Stimulated activated CD4-positive, alpha-beta T cell treated with anti-CD3 and anti-CD28 coated beads, Interleukin-4, amount 100 ng/mL, for 1 hour (primary cell): ENCODE results near the gene PPIE.

Experiments
- DNase-seq: peaks from one replicate; pipeline ENCODE4 v3.0.0-alpha.2; 2020

Gene PPIE

DNA sequence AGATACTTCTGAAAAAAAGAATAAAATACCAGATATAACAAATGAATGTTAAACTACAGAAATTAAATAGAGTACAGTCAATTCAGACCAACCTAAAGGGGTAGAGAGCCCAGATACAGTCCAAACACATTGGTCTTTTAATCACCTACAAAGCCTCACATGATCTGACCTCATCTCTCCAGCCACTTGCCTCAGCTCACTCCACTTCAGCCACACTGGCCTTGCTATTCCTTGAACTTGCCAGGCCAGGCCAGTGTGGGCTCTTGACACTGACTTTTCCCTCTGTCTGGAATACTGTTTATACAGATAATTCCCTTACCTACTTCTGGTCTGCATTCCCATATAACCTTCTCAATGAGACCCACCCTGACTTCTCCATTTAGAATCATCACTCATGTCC is 17.0 kb upstream of the PPIE start:
- DNase-seq = no peak

DNA sequence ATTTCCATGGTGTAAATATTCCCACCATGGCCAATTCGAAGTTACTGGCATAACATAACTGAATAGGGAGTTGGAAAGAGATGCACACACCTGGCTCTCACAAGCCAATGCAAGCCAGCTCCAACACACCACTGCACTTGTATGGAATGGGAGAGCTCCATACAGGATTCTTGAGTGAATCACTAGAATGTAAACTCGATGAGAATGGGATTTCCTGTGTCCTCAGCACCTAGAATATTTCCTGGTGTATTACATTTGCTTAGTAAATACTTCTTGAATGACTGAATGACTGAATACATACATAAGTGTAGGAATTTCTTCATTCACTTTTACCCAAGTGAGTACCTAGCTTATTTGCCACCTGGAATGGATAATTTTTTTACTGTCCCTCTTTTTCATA is 16.2 kb upstream of the PPIE start:
- no peak for DNase-seq

DNA sequence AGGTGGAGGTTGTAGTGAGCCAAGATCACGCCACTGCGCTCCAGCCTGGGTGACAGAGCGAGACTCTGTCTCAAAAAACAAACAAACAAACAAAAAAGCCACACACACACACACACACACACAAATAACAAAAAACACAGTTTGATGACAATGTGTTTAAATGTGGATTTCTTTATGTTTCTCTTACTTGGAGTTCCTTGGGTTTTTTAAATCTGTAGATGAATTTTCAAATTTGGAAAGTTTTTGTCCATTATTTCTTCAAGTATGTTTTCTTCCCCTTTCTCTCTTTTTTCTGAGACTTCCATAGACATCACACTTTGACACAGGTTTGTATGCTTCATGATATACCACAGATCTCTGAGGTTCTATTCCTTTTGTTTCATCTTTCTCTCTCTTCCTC is 12.1 kb upstream of the PPIE start:
- DNase-seq = no peak

DNA sequence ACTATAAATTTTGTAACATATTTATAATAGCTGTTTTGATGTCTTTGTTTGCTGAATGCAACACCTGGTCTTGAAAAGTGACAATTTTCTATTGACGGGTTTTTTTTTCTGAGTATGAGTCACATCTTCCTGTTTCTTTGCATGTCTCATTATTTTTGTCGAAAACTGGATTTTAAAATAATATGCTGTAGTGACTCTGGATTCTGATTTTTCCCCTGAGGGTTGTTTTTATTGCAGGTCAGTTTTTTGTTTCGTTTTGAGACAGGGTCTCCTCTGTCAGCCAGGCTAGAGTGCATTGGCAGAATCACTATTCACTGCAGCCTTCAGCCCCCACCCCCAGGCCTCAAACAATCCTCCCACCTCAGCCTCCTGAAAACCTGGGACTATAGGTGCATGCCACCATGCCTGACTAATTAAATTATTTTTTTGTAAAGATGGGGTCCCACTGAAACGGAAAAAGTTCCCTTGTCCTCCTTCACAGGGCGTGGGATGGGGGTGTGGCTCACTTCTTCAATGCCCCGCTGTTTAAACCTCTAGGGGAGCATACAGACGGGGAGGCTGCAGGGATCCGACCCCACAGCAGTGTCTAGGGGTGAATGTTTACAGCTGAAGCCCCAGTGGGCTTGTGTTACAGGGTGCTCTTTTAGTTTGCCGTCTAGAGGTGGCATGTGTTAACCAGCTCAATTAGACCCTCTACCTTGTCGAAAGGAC is 11.3 kb upstream of the PPIE start:
- DNase-seq = no peak

DNA sequence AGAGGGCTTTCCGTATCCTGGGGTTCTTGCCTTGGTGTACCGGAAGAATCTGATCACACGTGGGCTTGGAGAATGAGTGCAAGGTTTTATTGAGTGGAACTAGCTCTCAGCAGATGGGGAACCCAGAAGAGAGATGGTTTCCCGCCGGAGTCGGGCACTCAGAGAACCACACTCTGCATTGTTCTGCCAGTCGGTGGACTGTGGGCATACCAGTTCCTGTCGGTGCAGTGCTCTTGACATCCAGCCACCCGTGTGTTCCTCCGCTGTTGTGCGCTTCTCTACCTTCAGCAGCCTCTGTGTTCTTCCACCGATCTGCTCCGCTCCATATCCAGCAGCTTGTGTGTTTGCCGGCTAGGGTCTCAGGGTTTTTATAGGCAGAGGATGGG is 10.8 kb upstream of the PPIE start:
- no peak for DNase-seq

DNA sequence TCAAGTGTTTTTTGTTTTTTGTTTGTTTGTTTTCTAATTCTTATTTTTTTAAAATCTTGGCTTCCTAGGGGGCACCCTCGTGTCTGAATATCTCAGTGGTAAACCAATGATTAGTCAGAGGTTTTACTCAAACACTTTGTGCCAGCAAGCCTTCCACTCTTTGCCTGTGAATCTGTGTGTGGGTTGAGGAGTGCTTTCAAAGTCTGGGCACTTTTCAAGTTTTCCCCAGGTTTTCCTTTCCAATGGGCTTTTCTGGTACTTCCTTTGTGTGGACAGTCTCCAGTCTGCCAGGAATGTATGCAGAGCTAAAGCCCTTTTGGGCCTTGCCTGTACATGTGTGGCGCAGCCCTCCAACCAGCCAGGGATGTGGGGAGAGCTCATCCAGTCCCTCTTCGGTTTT is 9.7 kb upstream of the PPIE start:
- no peak for DNase-seq

DNA sequence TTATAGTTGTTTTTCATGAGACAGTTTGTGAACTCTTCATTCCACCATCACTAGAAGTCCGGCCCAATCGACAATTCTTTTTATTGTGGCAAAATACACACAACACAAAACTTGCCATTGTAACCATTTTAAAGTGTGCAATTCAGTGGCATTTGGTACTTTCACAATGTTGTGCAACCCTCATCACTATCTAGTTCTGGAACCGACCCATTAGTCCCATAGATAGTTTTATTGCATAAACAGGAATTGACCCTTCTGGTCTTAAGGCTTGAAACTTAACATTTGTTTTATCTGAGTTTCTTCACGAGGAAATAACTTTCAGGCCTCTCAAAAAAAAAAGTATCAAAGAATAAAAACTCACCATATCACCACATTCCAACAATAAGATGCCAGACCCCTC is 8.8 kb upstream of the PPIE start:
- no peak for DNase-seq

DNA sequence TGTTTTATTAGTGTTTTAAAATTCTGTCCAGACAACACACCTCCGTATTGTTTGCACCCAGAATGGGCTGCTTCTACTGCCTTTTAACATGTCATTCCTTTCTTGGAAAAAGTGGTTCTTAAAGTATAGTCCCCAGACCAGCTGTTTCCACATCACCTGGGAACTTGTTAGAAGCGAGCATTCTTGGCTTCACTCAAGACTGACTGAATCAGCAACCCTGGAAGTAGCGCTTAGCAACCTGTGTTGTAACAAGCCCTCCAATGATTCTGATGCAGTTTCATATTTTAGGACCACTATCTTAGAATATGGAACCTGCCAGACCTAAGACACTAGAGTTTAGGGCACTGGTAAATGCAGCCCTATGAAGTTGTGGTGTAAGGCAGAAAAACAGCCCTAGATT is 6.0 kb upstream of the PPIE start:
- DNase-seq = no peak

DNA sequence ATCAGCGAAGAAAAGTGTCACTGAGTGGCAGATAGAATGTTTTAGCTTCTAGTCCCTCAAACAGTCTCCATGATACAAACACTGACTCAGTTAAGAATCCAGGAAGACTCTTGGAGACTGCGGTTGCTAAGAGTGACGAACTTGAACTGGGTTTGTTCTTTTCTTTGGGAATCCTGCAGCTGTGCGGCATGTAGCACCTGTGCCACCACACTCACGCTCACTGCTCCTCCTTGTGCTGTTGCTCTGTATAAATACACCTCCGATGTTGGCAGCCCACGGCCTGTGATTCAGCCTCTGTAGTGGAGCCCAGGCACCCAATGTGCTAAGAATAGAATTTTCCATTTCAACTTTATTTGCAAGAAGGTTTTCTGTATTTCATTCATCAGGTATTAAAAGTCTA is 5.5 kb upstream of the PPIE start:
- no peak for DNase-seq

DNA sequence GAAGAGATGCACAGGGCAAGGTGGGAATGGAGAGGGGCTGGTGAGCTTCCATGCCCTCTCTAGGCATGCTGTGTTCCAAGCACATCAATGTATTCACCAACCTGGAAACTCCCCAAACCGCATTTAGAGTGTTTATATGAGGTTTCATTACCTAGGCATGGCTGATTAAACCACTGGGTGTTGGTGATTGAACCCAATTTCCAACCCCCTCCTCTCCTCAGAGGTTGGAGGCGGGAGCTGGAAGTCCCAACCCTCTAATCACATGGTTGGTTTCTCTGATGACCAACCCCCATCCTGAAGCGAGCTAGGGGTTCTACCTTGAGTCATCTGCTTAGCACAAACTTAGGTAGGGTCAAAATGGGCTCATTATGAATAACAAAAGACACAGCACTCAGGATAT is 3.0 kb upstream of the PPIE start:
- DNase-seq = no peak

DNA sequence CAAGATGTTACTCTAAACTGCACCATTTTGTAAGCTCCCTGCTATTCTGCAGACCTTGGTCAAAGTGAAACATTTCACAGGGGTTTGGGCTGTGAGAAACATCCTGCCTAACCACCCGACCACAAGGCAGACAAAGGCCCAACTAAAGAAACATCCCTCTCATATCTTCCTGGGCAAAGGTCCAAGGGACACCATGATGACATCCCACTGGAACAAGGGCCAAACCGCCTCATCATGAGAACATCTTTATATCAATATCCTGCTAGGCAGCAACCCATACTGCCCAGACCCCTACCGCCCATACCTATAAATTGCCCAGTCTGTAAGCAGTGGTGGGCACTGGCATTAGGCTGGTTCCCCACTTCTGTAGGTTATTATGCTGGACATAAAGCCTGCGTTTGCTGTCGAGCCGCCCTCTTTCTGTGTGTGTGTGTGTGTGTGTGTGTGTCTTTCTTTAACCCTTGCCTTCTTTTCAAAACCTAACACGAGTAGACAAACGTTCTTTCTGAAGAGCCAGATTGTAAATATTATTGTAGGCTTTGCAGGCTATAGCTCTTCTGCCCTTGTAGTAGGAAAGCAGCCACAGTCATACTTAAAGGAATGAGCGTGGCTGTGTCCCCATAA is 1.0 kb upstream of the PPIE start:
- no peak for DNase-seq

DNA sequence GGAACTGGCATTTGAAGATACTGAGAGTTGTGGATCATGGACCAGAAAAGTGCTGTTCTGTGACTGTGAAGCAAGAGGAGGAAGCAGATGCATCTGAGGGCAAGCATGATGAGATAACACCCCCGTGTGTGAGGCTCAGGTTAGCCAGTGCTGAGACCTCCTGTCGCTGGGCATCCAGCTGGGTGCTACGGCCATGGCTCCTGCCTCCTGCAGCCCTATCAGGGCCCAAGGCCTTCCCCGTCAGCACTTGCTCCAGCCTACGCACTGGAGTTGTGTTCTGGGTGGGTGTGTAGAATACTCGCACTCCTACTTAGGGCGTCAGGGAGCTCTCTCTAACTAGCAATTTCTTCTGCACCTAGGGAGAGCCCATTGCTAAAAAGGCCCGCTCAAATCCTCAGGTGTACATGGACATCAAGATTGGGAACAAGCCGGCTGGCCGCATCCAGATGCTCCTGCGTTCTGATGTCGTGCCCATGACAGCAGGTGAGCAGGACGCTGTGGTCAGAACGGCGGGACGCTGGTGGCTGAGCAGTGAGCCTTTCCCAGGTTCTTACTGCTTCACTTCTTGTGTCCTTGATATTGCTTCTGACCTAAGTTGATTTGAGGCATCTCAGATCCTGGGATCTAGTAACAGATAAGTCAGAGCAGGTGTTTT is 6.5 kb downstream of the PPIE start:
- no peak for DNase-seq

DNA sequence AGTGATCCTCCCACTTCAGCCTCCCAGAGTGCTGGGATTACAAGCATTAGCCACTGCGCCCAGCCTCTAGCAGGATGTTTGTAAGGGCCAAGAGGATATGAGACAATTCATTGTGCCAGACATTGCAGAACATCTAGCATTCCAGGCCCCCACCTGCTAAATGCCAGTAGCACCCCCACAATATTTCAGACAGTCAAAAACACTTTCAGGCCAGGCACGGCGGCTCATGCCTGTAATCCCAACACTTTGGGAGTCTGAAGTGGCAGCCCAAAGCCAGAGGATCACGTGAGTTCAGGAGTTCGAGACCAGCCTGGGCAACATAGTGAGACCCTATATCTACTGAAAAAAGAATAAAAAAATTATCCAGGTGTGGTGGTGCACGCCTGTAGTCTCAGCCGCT is 12.9 kb downstream of the PPIE start:
- DNase-seq = no peak

DNA sequence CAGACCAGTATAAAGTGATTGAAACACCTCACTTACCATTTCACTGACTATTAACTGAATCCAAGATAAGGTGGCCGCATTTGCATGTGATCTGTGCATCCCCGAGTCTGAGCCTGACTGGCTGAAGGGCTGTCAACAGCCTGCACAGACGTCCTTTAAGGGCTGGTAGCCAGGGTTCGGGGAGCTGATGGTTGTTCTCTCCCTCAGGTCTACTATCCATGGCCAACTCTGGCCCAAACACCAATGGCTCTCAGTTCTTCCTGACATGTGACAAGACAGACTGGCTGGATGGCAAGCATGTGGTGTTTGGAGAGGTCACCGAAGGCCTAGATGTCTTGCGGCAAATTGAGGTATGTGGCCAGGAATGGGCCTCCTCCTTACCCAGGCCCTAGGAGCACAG is 14.0 kb downstream of the PPIE start:
- no peak for DNase-seq

DNA sequence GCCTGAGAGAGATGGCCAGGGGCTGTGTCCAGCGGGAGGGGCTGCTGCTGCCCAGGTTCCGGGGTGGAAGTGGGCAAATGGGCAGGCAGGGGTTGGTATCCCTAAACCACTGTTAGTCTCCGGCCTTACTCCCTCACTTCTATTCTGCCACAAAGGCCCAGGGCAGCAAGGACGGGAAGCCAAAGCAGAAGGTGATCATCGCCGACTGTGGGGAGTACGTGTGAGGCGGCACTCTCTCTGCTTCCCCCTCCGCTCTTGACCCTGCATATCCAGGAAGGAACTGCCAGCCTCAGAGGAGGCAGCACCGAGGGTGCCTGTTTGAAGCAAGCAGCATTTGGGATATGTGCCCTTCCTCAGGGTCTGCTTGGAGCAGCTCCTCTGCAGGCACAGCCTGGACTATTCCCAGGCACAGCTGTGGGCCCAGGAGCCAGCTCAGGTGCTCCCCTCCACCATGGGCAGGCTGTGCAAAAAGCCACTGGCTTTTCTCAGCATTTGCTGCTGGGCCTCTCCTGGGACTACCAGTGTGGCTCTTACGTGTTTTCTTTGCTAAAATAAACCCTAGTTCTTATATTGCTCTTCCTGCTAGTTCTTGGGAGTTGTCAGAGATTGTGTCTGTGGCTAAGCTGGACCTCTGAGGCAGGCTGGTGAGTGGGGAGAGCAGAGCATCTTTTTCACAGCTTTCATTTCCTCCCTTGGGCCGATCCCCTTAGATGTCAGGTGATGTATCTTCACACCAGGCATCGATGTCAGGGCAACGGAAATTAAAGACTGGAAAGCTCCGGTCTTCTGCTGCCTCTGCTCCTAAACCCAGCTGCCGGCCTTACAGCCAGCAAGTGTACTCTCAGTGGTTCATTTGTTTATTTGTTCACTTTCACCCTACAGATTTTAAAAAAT is 14.7 kb downstream of the PPIE start:
- no peak for DNase-seq

DNA sequence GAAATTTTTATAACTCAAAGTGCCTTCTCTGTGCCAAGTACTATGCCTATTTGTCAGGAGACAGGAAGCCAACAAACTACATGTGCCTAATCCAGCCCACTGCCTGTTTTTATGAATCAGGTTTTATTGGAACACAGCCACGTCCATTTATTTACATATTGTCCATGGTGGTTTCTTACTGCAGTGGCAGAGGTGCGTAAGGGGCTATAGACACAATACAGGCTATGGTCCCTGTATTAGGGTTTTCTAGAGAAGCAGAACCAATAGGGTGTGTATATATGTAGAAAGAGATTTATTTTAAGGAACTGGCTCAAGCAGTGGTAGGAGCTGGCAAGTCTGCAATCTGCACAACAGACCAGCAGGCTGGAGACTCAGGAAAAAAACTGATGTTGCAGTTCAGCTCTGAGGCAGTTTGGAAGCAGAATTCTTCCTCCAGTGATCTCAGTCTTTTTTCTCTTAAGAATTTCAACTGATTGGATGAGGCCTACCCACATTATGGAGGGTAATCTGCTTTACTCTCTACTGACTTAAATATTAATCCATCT is 15.4 kb downstream of the PPIE start:
- no peak for DNase-seq

DNA sequence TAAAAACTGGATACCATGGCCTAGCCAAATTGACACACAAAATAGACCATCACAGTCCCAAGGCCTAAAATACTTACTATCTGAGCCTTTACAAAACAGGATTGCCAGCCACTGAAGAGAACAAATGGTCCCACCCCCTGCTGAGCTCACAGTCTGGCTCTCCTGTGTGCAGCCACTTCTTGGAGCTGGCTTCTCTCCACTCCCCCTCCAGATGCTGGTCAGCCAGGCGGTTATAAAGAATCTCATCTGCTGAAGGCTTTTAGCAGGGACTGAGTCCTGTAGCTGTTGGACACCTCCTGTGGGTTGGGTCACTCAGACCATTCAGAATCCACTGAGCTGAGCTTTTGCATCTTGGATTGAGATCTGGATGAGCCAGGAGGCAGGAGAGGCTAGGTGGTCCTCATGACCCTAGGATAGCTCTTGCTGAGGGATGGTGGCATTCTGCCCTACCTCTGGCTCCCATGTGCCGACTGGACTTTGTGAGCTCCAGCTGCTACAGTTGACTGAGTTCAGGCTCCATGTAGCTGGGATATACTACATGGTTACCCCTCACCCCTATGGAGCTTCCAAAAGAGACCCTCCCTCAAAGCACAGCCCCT is 16.3 kb downstream of the PPIE start:
- DNase-seq = no peak

DNA sequence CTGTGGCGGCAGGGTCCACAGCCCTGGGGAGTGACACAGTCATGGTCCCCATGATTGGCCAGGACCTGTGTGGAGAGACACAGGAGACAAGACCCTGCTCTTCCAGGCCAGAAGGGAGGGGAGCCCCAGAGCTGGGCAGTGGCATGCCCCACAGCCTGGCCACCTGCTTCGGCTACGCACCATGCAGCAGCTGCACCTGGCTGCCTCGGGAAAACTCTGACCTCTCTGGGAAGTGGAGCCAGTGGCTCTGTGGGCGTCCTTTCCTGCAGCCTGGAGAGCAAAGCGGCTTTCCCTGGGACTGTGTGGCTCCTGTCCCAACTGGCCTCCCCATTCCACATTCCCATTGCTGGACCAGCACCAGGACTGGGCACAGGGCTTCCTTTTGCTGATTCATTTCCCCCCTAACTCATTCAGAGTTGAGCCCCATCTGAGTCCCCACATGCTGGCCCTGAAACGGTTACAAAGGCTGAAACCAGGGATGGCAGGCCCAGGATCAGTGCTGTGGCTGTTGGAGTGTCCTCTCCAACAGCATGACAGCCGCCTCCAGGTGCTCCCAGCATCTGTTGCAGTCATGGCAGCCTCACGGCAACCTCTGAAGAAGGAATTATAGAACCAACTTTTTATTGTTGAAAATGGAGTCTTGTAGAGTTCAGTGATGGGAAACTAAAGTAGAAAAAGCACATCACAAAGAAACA is 17.4 kb downstream of the PPIE start:
- DNase-seq = no peak

DNA sequence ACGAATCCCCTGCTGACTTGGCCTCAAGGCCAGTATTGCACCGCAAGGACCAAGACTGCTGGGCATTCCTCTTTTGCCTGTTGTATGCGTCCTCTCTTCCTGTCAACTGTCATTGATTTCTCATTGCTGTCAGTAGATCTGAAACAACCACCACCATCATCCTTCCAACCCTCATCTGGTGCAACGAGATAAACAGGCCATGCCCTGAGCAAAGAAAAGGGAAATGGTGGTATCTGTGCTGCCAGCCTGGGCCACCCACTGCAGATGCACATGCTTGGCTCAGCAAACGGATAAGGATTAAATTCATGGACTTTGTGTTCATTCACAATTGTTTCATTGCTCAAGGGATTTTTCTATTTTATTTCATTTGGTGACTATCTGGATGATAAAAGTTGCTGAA is 18.8 kb downstream of the PPIE start:
- DNase-seq = no peak

DNA sequence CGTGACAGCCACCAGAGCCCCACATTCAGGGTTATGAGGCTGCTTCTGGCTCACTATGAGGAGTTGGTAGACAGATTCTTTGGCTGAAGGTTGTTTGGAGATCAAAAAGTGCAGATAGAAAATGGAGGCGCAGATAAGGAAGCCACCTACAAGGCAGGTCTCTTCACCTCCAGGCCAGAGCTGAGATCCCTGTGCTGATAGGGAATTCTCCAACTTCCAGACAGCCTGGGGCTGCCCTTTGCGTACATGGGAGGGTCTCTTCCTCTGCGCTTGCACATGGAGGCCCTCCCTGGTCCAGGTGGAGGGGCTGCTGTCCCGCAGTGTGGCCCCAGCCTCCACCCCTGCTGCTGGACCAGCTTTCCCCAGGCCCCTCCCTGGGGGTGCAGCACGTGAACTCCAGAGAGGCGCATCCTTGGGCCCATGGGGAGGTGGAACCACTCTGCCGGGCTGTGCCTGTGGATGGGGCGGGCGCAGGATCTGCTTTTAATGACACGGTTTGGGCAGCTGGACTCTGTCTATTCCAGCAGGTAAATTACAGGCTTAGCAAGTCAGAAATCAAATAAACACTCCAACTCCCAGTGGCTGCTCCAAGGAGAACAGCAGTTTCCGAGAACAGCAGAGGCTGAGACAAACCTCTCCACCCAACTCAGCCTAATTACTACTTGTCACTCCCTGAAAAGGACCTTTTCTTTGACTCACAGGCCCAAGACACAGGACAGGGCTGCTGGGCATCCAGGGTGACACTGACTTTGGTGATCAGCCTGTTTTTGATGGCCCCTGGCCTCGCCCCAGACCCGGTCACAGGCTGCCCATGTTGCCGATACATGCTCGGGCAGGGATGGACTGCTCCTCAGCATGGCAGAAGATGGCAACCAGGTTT is 20.1 kb downstream of the PPIE start:
- DNase-seq = no peak

DNA sequence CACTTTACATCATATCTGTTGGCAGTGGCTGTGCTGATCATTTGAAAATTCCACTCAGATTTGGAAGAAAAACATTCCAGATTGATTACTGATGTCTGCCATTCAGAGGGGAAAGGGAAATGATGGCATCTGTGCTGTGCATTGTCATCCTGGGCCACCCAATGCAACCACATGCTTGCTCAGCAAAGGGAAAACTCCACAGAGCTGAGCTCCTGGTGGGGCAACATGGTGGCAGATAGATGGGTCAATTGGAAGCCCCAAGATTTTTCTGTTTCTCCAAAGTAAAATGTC is 20.7 kb downstream of the PPIE start:
- no peak for DNase-seq
